Mesothelial cell of epicardium (in vitro differentiated cells): ENCODE results near the gene PEX12. TPM values are rescaled to one million over a fixed set of nuclear protein-coding genes. Genes with fewer than 3 reads are reported as not detected.

ENCODE experiments used
- DNase-seq, 2 experiments: peaks; one replicate each; pipeline ENCODE4 v3.0.0; 2021; ENCODE audit warnings: low spot score in 2 of 2; ENCODE audit not compliant: unreplicated experiment in 2 of 2
- H3K27ac Mint-ChIP-seq: 2 replicates; pipeline ENCODE4 v1.8.0; 2021; ENCODE audit warnings: mixed read lengths
- H3K27me3 Mint-ChIP-seq: 2 replicates; pipeline ENCODE4 v1.8.0; 2021; ENCODE audit warnings: low read depth, mixed read lengths
- H3K36me3 Mint-ChIP-seq: 2 replicates; pipeline ENCODE4 v1.8.0; 2021; ENCODE audit warnings: mixed read lengths
- H3K4me1 Mint-ChIP-seq: 2 replicates; pipeline ENCODE4 v1.8.0; 2021; ENCODE audit warnings: mixed read lengths
- H3K4me3 Mint-ChIP-seq: 2 replicates; pipeline ENCODE4 v1.8.0; 2021; ENCODE audit warnings: mild to moderate bottlenecking, moderate library complexity, mixed read lengths
- H3K9me3 Mint-ChIP-seq: 2 replicates; pipeline ENCODE4 v1.8.0; 2021; ENCODE audit warnings: mixed read lengths
- CTCF ChIP-seq: fragments of 200-600 bp; sonication (generic); IDR thresholded peaks from one replicate; pipeline ENCODE4 v1.5.0; 2021; ENCODE audit warnings: antibody characterized with exemption; ENCODE audit not compliant: unreplicated experiment
- total RNA-seq: library from RNA; stranded (reverse); gene quantifications from 3 replicates; pipeline ENCODE4 v1.2.1, GENCODE V29; 2021

The PEX12 gene
- 5.0 to 7.5 TPM (median 5.1 TPM) in 3 replicates for total RNA-seq

DNA sequence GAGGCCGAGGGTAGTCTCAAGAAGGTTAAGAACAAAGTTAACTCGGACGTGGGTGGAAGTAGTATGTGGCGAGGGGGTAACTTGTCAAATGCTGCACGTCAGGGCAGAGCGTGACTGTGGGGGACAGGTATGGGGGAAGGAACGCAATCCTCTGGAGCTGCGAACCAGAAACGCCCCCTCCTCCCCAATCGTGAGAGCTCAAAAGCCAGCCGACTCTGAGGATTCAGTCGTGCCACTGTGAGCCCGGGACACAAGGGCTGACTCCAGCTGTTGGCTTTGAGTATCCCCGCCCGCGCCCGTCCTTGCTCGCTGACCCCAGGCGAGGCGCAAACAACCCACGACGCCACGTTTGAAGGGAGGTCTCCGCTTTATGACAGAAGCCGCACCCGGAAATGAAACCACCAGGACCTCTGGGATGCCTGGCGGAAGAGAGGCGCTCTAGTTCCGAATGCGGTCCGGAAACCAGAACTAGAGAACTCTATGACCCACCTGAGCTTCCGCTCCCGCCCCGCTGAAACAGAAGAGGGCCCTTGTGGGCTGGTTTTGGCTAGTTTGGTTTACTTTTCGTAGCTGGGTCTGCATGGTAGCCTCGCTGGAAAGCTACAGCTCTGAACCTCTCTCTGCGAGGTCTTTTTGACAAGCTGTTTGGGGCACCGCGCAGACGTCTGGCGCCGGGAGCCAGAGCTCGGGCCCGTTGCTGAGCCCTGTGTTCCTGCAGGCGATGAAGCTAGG lies at the start of gene PEX12:
Gene PEX12, minus strand, starts transcription at position 375 of the 732 bp plus-strand sequence. CDS start 550 bp downstream, outside the sequence.
- peak; percentile 37 to 69 for DNase-seq
- Mint-ChIP-seq H3K4me3 (peak within 1 kb of the TSS; percentile 85), H3K36me3 (no peaks in the 10 kb centered on the region)

GRCh38 chr17:35627417-35627816 lies 49.0 kb upstream of the PEX12 start:
- peaks cover 30% of the 10 kb centered on the region for H3K36me3 Mint-ChIP-seq
- no peak overlapping the region for H3K27ac Mint-ChIP-seq
- H3K27me3 Mint-ChIP-seq: no peaks in the 10 kb centered on the region
- no peak for DNase-seq
- no peaks in the 10 kb centered on the region for H3K9me3 Mint-ChIP-seq
- no peak overlapping the region for H3K4me3 Mint-ChIP-seq
- peaks cover 2% of the 10 kb centered on the region for H3K4me1 Mint-ChIP-seq
- TF ChIP-seq CTCF: no peak

More for the DNA sequence above, at the start of gene PEX12:
- peak within 1 kb of the TSS; percentile 92 for H3K27ac Mint-ChIP-seq
- no peaks in the 10 kb centered on the region for H3K9me3 Mint-ChIP-seq
- peaks cover 23% of the 10 kb centered on the region for H3K4me1 Mint-ChIP-seq
- peaks cover 7% of the 10 kb centered on the region for H3K27me3 Mint-ChIP-seq
- no peak for TF ChIP-seq CTCF

GRCh38 chr17:35621768-35622167 lies 43.4 kb upstream of the PEX12 start:
- H3K4me1 Mint-ChIP-seq: peaks cover 17% of the 10 kb centered on the region
- H3K27ac Mint-ChIP-seq: no peak overlapping the region
- no peak for TF ChIP-seq CTCF
- H3K27me3 Mint-ChIP-seq: no peaks in the 10 kb centered on the region
- H3K4me3 Mint-ChIP-seq: no peak overlapping the region
- H3K36me3 Mint-ChIP-seq: peaks cover 14% of the 10 kb centered on the region
- no peaks in the 10 kb centered on the region for H3K9me3 Mint-ChIP-seq
- DNase-seq: no peak

GRCh38 chr17:35618628-35619027 lies 40.3 kb upstream of the PEX12 start:
- H3K27me3 Mint-ChIP-seq: no peaks in the 10 kb centered on the region
- H3K36me3 Mint-ChIP-seq: peaks cover under 1% of the 10 kb centered on the region
- peaks cover 17% of the 10 kb centered on the region for H3K4me1 Mint-ChIP-seq
- DNase-seq: no peak
- H3K4me3 Mint-ChIP-seq: no peak overlapping the region
- H3K9me3 Mint-ChIP-seq: no peaks in the 10 kb centered on the region
- TF ChIP-seq CTCF: no peak
- H3K27ac Mint-ChIP-seq: no peak overlapping the region

DNA sequence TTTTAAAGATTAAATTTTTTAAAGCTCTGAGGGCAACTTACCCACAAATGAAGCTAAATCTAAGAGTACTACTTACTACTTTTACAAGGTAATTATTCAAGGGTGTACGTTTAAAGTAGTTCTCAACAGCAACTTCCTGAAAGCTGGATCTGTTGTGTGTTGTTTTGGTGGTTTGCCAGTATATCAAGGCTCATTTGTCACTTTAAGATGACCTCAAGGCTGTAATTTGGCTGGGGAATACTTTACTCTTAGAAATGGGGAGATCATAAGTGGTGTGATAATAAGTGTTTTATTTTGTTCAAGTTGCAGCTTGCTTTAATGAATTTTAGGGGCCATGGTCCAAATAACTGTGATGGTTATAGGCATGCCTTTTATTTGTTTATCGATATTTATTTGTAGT lies 39.1 kb upstream of the PEX12 start:
- no peak for TF ChIP-seq CTCF
- H3K27me3 Mint-ChIP-seq: no peaks in the 10 kb centered on the region
- H3K9me3 Mint-ChIP-seq: no peaks in the 10 kb centered on the region
- H3K27ac Mint-ChIP-seq: no peak overlapping the region
- no peaks in the 10 kb centered on the region for H3K36me3 Mint-ChIP-seq
- H3K4me1 Mint-ChIP-seq: peaks cover 17% of the 10 kb centered on the region
- no peak for DNase-seq
- no peak overlapping the region for H3K4me3 Mint-ChIP-seq
